ENCODE data around the gene C1orf56.

The C1orf56 gene

GRCh38 chr1:151060657-151061421 lies 13.3 kb downstream of the C1orf56 start:
- DNase-seq (ENCODE audit: low spot score), result no peak
- H3K27ac ChIP-seq, result peak overlapping the region in 1 of 2 donors; percentile 98
- H3K4me3 ChIP-seq, result peak overlapping the region; percentile 96
- TF ChIP-seq, protein P1, sequence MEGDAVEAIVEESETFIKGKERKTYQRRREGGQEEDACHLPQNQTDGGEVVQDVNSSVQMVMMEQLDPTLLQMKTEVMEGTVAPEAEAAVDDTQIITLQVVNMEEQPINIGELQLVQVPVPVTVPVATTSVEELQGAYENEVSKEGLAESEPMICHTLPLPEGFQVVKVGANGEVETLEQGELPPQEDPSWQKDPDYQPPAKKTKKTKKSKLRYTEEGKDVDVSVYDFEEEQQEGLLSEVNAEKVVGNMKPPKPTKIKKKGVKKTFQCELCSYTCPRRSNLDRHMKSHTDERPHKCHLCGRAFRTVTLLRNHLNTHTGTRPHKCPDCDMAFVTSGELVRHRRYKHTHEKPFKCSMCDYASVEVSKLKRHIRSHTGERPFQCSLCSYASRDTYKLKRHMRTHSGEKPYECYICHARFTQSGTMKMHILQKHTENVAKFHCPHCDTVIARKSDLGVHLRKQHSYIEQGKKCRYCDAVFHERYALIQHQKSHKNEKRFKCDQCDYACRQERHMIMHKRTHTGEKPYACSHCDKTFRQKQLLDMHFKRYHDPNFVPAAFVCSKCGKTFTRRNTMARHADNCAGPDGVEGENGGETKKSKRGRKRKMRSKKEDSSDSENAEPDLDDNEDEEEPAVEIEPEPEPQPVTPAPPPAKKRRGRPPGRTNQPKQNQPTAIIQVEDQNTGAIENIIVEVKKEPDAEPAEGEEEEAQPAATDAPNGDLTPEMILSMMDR (IDR thresholded peaks at IDR 0.05), result no peak

GRCh38 chr1:151061704-151062103 lies 14.2 kb downstream of the C1orf56 start:
- Histone ChIP-seq H3K4me3 (no peak overlapping the region), H3K27ac (no peak overlapping the region)
- no peak for DNase-seq (ENCODE audit: low spot score)
- TF ChIP-seq, protein P1 (IDR thresholded peaks at IDR 0.05), result no peak

DNA sequence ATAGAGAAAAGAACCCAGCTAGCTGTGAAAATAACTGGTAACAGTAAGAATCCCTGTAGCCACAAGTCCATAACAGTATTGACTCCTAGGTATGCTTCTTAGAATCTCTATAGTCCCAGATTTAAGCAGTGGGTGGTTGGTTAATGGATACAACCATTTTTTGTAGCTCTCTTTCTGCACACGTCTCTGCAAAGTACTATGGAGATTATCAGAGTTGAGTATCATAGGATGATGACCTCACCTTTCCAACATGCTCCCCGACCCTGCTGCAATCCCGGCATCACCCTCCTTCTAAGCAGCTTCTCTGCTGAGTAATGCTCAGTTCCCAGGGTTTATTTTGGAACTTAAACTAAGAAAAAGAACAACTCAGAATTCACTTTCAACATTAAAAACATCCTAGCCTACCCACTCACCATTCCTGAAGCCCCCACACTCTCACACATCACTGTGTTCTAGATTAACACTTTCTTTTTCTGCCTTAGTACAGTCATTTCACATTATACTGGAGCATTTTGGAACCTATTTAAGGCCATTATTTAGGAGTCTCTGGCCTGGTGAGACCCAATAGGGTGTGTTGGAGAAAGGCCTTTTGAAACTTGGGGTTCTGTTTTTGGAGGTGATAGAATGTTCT lies 15.3 kb downstream of the C1orf56 start:
- Histone ChIP-seq H3K27ac (peak overlapping the region in 1 of 2 donors; percentile 37), H3K4me3 (no peak overlapping the region)
- no peak for DNase-seq (ENCODE audit: low spot score)
- TF ChIP-seq, protein P1 (IDR thresholded peaks at IDR 0.05), result no peak

DNA sequence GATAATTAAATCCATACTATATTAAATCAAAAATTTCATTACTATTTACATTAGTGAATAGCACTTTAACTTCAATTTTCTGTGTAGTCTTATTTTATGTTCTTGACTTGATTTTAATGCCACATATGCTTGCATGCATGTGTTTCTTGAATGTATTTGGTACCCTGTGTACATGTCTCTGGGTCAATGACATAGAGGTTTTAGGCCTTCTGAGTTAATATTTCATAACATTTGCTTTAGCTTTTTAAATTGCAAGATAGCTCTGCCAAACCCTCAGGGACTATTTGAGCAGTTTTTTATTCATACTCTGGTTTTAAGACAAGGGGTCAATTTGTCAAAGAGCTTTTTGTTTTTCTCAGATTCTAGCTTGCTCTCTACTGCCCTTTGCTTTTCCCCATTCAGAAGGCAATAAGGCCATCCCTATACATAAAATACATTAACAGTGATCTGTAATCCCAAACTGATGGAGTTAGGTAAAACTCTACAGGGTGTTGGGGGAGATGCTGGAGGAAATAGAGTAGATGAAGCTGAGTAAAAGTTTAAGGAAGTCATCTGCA lies 17.6 kb downstream of the C1orf56 start:
- DNase-seq (ENCODE audit: low spot score), result no peak
- TF ChIP-seq, protein P1 (IDR thresholded peaks at IDR 0.05), result no peak
- no peak overlapping the region for H3K27ac ChIP-seq
- no peak overlapping the region for H3K4me3 ChIP-seq

DNA sequence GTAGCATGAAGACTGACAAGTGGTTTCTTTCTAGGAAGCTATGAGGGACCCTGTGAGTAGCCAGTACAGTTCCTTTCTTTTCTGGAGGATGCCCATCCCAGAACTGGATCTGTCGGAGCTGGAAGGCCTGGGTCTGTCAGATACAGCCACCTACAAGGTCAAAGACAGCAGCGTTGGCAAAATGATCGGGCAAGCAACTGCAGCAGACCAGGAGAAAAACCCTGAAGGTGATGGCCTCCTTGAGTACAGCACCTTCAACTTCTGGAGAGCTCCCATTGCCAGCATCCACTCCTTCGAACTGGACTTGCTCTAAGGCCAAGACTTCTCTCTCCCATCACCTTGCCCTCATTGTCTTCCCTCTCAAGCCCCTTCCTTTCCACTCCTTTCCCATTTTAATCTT lies 19.6 kb downstream of the C1orf56 start:
- Histone ChIP-seq H3K4me3 (no peak overlapping the region), H3K27ac (no peak overlapping the region)
- no peak for DNase-seq (ENCODE audit: low spot score)
- TF ChIP-seq, protein P1 (IDR thresholded peaks at IDR 0.05), result no peak

- Histone ChIP-seq H3K27ac (peak overlapping the region; percentile 94 to 99), H3K4me3 (no peak overlapping the region)
- DNase-seq (ENCODE audit: low spot score), result no peak
- TF ChIP-seq, protein P1 (IDR thresholded peaks at IDR 0.05), result no peak
These were observed 21.5 kb downstream of the C1orf56 start for GRCh38 chr1:151069103-151069486.
